HG03066 (cell line): ENCODE measurements around the gene OR4B1.

Source experiments
- ATAC-seq: cut with Tn5 transposase; IDR thresholded peaks from one replicate; pipeline ENCODE4 v1.9.1; 2021; ENCODE audit warnings: low read depth; ENCODE audit not compliant: unreplicated experiment

The OR4B1 gene

GRCh38 chr11:48248902-48249301, 32.3 kb downstream of the OR4B1 start:
- ATAC-seq = no peak

- no peak for ATAC-seq
Measured at GRCh38 chr11:48261600-48261999, 45.0 kb downstream of the OR4B1 start.

GRCh38 chr11:48263423-48263911, 46.9 kb downstream of the OR4B1 start, which contains the start of gene OR4X1:
OR4X1 (plus strand) TSS chr11:48263861; CDS start chr11:48263861, 0 bp downstream.
- no peak for ATAC-seq
